Measurements from ENCODE around the gene GRID2. TPM values are rescaled to one million over a fixed set of nuclear protein-coding genes. Genes with fewer than 3 reads are reported as not detected.

GRID2 gene
- total RNA-seq, 4 donors from 2014 or later: 0.63 TPM; not detected in 3

DNA sequence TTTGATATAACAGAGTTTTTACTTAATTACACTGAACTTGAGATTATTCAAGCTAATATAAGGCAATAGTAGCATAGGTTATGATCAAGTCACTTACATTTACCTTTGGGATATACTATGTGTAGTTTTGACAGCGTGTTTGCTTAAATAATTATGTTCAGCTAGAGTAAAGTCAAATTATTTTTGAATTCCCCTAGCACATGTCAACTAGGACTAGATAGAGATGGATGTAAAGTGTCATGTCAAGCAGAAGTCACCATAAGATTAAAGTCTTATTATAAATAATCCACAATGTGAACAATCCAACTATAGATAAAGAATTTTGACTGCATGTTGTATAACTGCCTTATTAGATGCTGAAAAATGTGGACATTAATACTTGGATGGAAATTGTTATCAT lies 665.2 kb downstream of the GRID2 start:
- TF ChIP-seq POLR2A (IDR thresholded peaks at IDR 0.05) (no peak), EP300 (IDR thresholded peaks at IDR 0.05) (no peak)
- TF ChIP-seq, protein P1, sequence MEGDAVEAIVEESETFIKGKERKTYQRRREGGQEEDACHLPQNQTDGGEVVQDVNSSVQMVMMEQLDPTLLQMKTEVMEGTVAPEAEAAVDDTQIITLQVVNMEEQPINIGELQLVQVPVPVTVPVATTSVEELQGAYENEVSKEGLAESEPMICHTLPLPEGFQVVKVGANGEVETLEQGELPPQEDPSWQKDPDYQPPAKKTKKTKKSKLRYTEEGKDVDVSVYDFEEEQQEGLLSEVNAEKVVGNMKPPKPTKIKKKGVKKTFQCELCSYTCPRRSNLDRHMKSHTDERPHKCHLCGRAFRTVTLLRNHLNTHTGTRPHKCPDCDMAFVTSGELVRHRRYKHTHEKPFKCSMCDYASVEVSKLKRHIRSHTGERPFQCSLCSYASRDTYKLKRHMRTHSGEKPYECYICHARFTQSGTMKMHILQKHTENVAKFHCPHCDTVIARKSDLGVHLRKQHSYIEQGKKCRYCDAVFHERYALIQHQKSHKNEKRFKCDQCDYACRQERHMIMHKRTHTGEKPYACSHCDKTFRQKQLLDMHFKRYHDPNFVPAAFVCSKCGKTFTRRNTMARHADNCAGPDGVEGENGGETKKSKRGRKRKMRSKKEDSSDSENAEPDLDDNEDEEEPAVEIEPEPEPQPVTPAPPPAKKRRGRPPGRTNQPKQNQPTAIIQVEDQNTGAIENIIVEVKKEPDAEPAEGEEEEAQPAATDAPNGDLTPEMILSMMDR (IDR thresholded peaks at IDR 0.05): no peak
- no peak for DNase-seq (ENCODE audit: low spot score in 2 of 2)
- Histone ChIP-seq H3K9me3 (no peaks in the 10 kb centered on the region), H3K27me3 (no peaks in the 10 kb centered on the region), H3K4me3 (no peak overlapping the region), H3K36me3 (no peaks in the 10 kb centered on the region), H3K4me1 (peaks cover 0 to 12% (median 0%) of the 10 kb centered on the region in 4 donors), H3K27ac (no peak overlapping the region)
- 92 to 94% methylated on average over 1 of the region's 1 CpG for WGBS, 2 donors

DNA sequence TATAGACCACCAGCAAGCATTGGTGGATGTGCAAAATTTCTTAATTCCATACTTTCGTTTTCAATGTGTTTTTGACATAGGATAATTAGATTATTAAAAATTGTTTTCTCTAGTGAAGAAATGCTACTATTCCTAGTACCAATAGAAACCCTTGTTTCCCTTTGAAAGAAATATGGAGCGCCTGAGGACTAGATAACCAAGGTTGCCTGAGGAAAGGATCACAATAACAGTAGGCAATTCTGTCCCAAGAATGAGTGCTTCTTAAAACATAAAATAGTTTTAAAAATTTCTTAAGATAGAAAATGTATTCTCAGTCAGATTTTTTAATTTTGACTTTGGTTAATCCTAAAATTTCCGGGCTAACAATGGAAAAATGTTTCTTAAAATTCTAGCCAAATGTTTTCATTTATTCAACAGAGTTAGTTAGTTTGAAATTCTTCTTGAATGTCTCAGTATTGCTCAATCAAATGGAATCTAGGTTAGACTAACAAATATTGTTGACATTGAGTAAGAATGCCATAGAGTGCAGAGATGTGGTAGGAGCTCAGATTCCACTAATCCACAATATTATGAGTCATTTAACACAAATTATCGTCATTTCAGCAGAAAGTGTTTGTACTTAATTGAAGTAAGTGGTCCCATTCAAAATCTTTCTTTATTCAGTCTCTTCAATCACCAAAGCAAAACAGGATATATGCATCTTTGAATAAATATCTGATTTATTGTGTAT lies 666.0 kb downstream of the GRID2 start:
- Histone ChIP-seq H3K4me3 (no peak overlapping the region), H3K36me3 (no peaks in the 10 kb centered on the region), H3K9me3 (no peaks in the 10 kb centered on the region), H3K27me3 (no peaks in the 10 kb centered on the region), H3K27ac (no peak overlapping the region), H3K4me1 (peaks cover 0 to 12% (median 0%) of the 10 kb centered on the region in 4 donors)
- no peak for DNase-seq (ENCODE audit: low spot score in 2 of 2)
- TF ChIP-seq POLR2A (IDR thresholded peaks at IDR 0.05): no peak
- TF ChIP-seq EP300 (IDR thresholded peaks at IDR 0.05): peak in 1 of 2 donors; percentile 60
- TF ChIP-seq, protein P1 (IDR thresholded peaks at IDR 0.05): no peak
- 54 to 56% methylated on average over 4 of the region's 4 CpGs for WGBS, 2 donors

DNA sequence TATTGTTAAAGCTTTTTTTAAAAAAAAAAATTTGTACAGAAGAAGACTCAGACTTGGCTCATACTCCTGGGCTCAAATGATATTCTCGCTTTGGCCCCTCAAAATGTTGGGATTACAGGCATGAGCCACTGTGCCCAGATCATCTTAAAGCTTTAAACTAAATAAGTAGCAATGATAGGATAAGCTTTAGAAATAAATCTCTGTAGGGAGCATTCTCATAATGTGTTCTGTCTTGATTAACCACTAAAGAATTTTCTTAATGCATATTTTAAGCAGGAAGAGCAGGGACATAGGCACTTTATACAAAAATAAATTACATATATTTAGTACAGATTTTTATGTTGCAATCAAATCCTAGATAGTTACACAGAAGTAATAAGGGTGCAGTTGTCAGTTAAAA lies 667.2 kb downstream of the GRID2 start:
- Histone ChIP-seq H3K36me3 (no peaks in the 10 kb centered on the region), H3K9me3 (no peaks in the 10 kb centered on the region), H3K4me3 (no peak overlapping the region), H3K27ac (no peak overlapping the region), H3K27me3 (no peaks in the 10 kb centered on the region), H3K4me1 (peaks cover 0 to 12% (median 0%) of the 10 kb centered on the region in 4 donors)
- TF ChIP-seq, protein P1 (IDR thresholded peaks at IDR 0.05): no peak
- TF ChIP-seq POLR2A (IDR thresholded peaks at IDR 0.05): no peak
- no peak for TF ChIP-seq EP300 (IDR thresholded peaks at IDR 0.05)
- no peak for DNase-seq (ENCODE audit: low spot score in 2 of 2)
- 90 to 94% methylated on average over 1 of the region's 1 CpG for WGBS, 2 donors

DNA sequence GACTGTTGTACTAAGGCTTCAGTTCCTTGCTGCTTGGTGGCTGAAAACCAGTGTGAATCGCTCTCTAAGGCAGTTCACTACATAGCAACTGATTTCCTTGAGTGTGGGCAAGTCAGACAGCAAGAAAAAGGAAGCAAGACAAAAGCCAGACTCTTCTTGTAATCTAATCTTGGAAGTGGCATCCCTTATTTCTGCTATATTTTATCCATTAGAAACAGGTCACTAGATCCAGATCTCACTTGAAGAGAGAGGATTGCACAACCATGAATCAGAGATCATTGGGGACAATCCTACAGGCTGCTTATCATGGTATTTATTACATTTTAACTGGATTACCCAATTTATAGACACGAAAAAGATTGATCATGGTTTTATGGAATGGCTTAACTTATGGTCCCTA lies 684.5 kb downstream of the GRID2 start:
- no peaks in the 10 kb centered on the region for H3K9me3 ChIP-seq
- no peaks in the 10 kb centered on the region for H3K4me1 ChIP-seq
- no peak overlapping the region for H3K27ac ChIP-seq
- no peak for DNase-seq (ENCODE audit: low spot score in 2 of 2)
- no peaks in the 10 kb centered on the region for H3K27me3 ChIP-seq
- TF ChIP-seq POLR2A (IDR thresholded peaks at IDR 0.05): no peak
- TF ChIP-seq, protein P1 (IDR thresholded peaks at IDR 0.05): no peak
- TF ChIP-seq EP300 (IDR thresholded peaks at IDR 0.05): no peak
- H3K36me3 ChIP-seq: no peaks in the 10 kb centered on the region
- H3K4me3 ChIP-seq: no peak overlapping the region
- 79 to 84% methylated on average over 2 of the region's 2 CpGs for WGBS, 2 donors

DNA sequence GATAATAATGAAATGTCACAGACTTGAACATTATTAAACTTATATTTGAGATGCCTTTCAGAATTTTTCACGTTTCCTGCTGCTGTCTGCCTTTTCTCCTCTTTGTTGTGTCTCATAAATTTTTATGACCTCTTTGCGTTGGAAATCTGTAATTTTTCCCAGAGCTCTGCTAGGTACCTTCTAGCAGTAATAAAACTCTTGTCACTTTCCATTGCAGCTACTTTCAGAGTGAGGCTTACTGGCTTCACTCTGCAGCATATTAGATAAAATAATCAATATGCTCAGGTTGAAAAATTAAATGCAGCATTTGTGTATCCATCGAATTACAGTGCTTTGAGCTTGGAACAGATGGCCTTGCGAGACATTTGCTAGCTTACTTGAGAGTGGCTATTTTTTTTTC lies 689.0 kb downstream of the GRID2 start:
- DNase-seq (ENCODE audit: low spot score in 2 of 2): no peak
- Histone ChIP-seq H3K36me3 (no peaks in the 10 kb centered on the region), H3K27me3 (no peaks in the 10 kb centered on the region), H3K9me3 (no peaks in the 10 kb centered on the region), H3K4me3 (no peak overlapping the region), H3K27ac (no peak overlapping the region), H3K4me1 (no peaks in the 10 kb centered on the region)
- TF ChIP-seq EP300 (IDR thresholded peaks at IDR 0.05): no peak
- TF ChIP-seq, protein P1 (IDR thresholded peaks at IDR 0.05): no peak
- TF ChIP-seq POLR2A (IDR thresholded peaks at IDR 0.05): no peak
- WGBS, 2 donors: 44 to 49% methylated on average over 4 of the region's 4 CpGs

Data from tibial nerve (tissue), 4 donors.